HG02840 (cell line): ENCODE results near the gene MR1.

ENCODE experiments used
- ATAC-seq: cut with Tn5 transposase; IDR thresholded peaks from one replicate; pipeline ENCODE4 v1.9.1; 2021; ENCODE audit warnings: mild to moderate bottlenecking, moderate library complexity, moderate number of reproducible peaks; ENCODE audit not compliant: unreplicated experiment, low FRiP score

Gene MR1

DNA sequence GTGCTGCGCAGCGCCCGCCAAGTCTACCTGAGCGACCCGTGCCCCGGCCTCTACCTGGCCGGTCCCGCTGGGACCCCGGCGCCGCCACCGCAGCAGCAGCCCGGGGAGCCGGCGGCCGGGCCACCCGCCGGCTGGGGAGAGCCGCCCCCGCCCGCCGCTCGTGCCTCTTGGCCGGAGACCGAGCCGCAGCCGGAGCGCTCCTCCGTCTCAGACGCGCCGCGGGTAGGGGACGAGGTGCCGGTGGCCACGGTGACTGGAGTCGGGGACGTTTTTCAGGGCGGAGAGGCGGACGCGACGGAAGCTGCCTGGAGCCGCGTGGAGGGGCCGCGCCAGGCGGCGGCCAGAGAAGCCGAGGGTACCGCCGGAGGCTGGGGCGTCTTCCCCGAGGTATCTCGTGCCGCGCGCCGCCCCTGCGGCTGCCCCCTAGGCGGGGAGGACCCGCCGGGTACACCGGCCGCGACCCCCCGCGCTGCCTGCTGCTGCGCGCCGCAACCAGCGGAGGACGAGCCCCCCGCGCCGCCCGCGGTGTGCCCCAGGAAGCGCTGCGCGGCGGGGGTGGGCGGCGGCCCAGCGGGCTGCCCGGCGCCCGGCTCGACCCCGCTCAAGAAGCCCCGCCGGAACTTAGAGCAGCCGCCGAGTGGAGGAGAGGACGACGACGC lies 55.4 kb downstream of the MR1 start:
- peak; percentile 9 for ATAC-seq

DNA sequence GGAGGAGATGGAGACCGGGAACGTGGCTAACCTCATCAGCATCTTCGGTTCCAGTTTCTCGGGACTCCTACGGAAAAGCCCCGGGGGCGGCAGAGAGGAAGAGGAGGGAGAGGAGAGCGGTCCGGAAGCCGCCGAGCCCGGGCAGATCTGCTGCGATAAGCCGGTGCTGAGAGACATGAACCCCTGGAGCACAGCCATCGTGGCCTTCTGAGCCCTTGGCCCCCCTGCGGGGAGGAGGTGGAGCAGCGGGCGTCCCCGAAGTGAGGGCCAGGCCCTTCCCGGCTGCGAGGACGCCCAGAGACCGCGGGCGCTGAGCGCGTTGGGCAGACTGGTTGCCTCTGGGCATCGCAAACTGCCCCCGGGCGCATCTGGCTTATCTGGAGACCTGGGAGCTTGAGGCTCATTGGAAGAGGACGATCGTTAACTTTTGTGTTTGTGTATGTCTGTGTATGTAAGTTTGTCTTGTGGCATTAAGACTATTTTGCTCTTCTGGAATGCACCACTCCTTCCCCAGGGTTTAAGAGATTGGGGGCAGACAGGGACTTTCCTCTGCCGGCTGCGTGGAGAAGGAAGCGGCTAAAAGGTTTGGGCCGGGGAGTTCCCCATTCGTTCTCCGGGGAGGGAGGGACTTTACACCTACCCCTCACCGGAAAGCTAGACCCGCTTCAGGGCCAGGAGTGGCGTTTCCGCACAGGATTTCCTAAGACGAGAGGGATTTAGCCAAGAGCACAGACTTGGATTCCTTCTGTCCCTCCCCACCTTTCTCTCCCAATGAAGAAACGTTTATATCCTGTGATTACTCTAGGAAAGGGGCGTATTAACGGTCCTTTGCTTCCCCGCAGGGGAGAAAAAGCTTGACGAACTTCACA lies 56.1 kb downstream of the MR1 start:
- ATAC-seq = peak; percentile 35

DNA sequence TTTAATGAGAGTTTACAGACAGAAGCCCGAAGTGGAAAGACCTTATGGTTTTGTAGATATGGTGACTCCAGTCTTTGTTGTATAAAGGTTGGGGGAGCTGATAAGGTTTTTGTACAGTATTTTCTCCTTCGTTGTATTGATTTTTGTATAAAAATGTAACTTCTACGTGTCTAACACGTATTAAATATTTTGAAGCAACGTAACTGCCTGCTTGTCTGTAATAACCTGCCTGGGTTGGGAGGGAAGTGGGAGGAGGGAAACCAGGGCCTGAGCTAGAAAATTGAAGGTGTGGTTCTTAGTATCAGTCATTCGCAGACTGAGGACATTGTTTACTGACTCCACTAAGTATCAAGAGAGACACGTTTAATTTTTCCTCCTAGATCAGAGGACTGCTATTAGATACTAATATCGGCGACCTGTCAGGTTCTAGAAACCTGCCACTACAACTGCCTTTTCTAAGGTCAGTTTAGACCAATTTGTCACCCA lies 56.9 kb downstream of the MR1 start:
- ATAC-seq = no peak

DNA sequence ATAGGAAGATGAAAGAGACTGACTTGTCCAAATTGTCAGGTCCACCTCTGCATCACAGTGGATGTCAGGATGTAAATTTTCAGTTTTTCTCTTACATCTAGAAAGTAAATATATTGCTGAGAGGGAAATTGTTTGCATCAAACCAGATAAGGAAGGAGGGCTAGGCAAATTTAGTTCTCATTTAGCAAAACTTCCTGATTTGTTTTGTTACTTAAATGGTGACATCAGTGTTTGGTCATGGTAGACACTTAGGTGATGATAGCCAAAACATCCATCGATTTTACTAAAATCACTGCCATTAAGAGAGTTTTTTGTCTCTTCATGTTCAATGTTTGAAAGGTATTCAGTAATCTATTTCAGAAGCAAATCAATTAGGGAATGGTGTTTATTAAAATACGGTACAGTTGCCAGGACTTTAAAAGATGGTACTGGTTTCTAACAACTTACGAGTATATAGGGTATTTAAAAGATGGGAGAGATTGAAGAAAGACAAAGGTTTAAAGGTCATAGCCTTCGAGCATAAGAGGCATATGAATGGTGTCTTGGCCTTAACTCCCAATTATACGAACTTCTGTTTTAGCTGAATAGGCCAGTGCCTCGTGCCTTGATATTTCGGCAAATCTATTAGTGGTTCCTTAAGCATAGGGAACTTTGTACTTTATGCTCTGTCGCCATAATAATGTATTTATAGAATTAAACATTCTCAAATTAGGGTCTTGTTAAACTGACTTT lies 57.7 kb downstream of the MR1 start:
- ATAC-seq = no peak

DNA sequence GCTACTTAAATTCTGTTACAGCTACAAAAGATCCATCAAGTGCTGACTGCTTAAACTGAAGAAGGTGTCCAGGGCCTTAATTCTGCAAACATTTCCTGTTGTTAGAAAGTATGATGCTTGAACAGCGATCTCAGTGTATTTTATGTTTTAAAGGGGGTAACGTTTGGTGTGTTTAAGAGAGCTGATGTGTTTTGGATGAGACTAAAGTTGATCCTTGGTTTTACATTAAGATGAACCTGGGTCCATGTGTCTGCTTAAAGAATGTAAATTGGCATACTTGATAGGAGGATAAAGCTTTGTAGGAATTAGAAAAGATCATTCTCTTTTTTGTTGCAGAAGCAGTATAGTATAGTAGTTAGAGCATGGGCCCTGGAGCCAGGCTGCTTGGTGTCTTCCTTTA lies 58.3 kb downstream of the MR1 start:
- no peak for ATAC-seq

DNA sequence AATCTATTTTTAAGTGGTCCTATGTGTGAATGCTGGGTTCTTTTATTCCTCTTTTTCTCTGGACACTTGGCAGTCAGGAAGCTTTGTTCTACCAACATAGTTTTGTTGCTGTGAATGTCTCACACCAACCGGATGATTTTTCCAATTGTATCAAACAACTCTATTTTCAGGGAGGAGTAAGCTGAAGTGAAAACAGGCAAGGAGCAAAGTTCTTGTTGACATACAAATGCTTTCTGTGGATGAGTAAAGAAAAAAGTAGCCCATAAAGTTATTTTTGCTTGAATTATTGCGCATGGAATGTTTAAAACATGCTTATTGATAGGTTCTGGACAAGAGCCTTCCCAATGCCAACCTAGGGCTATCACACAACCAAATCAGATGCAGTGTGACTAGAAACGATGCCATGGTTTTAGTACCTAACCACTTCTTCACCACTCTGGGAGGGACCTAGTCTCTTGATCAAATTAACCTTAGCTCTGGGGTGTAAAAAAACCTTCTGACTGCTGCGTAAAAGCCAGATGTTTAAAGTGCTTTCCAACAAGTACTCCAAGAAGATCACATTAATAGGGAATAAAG lies 59.2 kb downstream of the MR1 start:
- no peak for ATAC-seq

DNA sequence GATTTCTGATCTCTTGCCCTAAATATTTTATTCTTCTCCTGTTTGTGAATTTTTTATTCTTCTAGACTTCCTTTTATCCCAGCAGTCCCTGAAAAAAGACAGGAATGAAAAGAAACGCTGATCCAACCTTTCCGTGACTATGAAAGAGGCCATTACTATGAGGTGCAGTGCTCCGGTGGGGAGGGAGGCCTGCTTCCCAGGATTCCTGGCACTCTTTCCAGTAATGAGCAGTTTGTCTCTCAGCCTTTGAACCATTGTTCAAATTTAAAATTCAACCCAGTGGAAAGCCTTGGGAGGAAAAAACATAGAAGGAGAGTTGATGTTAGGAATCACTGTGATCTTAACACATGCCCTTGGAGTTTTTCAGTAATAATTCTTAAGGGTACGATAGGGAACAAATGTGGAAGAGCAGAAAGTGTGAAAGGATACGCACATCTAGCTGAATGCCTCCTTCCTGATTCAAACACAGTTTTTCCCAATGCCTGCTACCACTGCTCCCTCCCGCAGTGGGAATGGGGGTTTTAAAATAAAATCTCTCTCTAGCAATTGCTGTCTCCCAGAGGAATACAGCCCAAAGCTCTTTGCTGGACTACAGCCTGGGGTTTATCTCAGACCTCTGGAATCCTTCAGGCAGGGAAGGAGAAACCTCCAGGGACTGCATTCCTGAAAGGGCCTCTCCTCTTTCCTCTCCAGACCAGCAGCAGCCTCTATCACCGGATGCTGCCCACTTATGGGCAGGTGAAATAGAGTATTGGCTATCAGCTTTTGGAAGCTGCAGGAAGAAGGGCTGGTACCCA lies 60.8 kb downstream of the MR1 start:
- no peak for ATAC-seq

DNA sequence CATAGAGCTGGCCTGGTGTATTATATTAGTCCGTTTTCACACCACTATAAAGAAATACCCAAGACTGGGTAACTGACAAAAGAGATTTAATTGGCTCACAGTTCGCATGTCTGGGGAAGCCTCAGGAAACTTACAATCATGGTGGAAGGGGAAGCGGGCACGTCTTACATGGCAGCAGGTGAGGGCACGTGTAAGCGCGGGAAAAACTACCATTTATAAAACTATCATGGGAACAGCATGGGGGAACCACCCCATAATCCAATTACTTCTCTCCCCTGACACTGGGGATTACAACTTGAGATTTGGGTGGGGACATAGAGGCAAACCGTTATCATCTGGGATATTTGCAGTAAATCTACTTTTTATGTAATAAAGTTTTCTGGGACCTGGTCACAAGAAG lies 61.5 kb downstream of the MR1 start:
- no peak for ATAC-seq

DNA sequence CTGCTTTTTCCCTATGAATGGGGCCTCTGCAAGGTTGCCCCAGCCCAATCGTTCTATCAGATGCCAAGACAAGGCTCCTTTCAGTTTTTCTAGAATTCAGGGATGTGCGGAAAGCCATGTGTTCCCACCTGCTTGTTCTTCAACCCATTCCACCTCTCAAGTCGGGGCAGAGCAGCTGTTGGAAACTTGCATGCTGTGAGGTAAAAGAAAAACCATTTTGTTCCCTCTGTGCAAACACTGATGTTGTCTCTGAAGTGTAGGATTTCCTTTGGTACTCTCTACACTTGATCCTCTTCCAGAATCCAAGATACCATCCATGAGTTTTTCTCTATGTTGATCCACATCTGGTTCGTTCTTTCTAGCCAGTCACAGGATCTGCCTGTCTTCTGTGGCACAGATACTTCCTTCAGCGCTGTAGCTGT lies 62.0 kb downstream of the MR1 start:
- ATAC-seq = no peak

DNA sequence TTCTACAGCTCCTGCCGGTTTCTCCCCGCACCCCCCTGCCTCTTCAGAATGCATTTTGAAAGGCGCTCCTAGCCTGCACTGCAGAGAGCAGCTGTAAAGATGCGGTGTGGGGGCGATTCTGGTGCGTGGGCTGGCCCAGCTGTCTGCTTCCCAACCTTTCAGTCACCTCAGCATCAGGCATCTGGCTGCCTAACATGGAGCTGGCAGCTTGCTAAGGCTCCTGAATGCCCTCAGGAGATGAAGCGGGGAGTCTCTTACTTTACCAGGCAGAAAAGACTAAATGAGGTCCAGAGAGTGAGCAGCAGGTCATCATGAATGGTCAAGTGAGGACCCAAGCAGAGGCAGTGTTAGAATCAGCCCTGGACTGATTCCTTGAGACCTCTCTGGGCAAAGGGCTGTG lies 63.5 kb downstream of the MR1 start:
- no peak for ATAC-seq

DNA sequence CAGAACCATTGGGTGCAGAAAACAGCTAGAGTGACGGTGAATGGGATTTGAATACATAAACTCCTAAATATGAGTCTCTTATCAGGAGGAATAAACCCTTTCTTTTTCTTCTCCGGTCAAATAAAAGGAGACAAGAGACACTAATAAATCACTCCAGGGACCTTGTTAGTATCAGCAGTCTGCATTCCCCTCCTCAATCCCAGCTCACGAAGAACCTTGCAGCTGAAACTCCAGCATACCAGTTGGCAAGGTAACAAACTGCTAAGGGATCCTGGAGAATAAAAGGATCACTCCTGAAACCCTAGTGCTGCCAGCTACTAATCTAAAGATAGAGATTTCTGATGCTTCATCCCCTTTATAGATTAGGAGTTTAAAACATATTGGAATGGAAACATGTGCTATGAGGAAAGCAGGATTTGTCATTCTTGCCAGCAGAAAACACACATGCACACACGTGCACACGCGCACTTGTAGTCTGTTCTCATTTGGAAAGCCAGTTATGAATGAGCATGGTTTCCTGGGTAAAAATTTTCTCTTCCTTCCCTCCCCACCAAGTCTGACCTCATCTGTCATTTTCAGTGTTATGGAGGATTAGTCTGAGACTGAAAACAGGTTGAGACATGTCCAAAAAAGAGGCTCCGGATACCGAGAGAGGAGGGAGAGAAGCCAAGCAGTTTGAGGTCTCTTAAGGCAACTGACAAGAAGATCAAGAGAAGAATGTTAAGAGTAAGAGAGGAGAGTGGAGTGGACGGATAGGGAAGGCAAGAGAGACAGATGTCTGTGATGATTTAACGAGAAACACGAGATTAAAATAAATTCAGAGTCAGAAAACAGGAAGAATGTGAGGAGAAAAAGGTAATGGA lies 65.6 kb downstream of the MR1 start:
- ATAC-seq = peak; percentile 60

DNA sequence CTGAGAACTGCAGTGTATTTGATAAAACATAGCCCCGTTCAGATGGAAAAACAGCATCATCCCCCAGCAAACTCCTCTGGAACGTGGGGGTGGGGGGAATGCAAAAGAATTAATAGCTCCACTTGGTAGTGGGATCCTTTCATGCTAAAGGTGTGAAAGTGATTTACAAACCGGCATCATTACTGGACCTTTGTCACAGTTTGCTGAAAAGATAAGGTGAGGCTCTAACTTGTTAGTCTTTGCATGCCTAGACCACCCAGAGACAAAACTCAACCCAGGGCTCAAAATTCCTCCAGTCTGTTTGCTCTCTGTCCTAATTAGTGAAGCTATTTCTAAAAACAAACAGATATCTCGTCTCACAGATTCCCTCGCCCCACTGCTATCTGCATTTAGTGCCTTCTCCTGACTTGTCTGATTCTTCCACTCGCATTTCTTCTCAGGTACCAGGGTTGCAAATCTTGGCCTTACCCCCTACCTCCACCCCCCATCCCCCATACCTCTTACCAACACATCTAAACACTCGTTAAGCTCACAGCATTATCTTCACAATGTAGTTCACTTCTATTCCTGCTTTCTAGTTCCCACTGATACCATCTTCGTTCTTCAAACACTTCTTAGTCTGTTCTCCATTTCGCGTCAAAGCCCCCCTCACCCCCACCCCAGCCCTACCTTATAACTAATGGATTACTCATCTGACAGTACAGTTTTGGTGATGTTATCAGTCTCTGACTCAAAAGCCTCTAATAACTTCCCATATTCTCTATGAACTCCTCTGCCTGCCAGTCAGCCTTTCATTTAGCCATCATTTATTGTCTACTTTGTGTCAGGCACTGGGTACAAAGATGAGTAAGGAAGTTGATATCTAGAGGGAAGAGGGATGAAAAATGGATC lies 66.5 kb downstream of the MR1 start:
- peak; percentile 9 for ATAC-seq

DNA sequence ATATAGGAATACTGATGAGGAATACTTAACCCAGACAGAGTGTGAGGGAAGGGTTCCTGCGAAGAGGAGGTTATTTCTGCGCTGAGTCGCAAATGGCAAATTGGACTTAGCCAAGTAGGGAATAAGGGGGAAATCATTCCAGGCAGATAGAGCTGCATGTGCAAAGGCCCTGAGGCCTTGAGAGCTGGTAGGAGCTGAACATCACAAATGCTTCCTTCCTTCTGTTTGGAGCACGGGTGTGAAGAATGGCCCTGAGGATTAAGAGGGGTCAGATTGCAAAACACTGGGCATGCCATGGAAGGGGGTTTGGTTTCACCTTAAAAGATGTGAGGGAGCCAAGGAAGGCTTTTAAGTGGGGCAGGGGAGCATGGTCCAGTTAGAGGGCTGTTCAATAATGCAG lies 67.2 kb downstream of the MR1 start:
- no peak for ATAC-seq

DNA sequence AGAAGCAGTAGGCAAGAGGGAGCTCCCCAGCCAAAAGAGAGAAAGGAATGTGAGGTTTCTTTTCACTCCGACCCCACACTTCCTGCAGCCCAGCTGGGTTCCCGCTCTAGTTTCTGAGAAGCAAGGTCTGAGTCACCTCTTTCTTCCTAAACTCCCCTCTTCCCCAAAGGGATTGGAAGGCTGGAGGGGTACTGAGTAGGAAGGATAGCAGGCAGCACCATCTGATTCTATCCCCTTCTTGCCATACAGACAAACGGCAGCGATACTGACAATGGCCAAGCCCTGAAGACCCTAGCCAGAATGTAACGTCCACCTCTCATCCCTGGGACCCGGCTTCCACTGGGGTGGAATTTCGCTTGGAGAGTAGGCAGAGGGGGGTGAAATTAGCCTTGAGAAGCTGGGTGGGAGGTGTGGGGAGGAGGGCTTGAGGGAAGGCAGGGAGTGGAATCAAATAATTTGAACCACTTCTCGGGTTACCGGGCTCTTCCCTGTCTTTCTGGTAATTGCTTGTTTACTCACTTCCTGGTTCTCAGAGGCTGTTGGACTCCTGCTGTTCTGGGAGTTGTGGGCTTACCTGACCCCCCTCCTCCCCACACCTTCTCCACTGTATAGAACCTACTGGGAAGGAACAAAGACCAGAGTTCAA lies 67.9 kb downstream of the MR1 start:
- ATAC-seq = no peak

DNA sequence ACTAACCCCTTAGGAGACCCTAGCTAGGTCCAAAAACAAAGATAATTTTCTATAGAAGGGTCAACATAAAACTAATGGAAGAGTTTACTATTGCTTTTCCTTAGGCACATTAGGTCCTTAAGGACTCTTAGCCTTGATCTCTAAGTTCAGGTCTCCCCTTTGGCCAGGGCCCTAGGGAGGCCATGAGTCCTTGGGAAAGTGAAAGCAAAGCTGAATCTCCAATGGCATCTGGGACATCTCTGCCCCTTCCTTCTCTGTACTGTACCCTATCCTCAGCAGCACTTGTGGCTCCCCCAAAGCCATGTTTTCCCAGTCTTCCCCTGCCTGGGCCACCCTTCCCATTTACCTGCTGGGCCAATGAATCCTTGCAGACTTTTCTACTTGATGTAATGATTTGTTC lies 69.1 kb downstream of the MR1 start:
- no peak for ATAC-seq

DNA sequence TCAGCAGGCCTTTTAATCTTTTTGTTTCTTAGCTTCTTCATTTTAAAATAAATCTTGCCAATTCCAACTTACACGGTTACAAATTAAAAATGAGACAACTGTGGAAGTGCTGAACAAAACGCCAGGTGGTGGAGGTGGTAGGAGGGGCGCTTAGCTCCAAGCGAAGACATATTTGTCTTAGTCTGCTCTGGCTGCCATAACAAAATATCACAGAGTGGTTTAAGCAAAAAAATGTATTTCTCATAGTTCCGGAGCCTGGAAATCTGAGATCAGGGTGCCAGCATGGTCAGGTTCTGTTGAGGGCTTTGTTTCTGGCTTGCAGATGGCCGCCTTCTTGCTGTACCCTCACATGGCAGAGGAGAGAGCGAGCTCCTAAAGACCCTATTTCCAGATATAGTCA lies 69.6 kb downstream of the MR1 start:
- no peak for ATAC-seq

DNA sequence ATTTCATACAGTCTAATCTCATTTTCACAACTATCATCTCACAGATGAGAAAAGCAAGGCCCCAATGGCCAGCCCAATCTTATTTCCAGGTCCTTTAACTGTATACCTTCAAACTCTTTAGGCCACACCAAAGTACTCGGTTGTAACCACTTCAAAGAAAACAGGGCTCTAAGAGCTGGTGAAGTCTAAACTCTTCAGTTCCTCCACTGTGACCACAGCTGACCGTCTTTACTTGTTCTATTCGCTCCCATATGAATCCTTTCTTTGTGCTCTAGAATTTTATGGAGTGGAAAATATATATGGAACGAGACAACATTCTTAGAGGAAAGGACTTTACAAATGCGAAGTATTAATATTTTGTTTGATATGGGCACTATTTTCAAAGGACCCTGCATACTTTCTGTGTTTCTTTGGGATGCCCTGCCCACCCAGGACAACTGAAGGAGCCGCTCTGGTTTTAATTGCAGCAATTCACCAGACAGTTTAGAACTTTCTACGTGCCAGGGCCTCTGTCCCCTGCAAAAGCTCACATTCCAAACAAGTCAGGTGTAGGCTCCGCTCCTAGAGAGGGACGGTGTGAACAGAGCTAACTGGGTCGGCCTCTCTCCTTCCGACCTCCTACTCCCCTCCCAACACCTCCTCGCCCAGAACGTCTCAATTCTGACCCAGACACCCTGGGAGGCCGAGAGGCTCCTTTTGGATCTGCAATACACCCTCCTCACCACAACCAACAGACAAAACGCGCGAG lies 70.4 kb downstream of the MR1 start:
- ATAC-seq = no peak
